GM08714 (cell line): ENCODE data around the gene DMRT2.

Experiments used
- H3K4me3 ChIP-seq: fragments of 200-500 bp; sonication (Bioruptor generic); 2 replicates; pipeline ENCODE4 v1.5.1; 2014; ENCODE audit warnings: mild to moderate bottlenecking, low read length, inconsistent platforms
- ZNF274 ChIP-seq: IDR thresholded peaks from 2 replicates; pipeline ENCODE4 v1.6.1; 2012; ENCODE audit warnings: mild to moderate bottlenecking, low read depth, low read length

The DMRT2 gene

GRCh38 chr9:1031951-1032601 lies 18.1 kb upstream of the DMRT2 start:
- H3K4me3 ChIP-seq: no peak overlapping the region
- no peak for TF ChIP-seq ZNF274

- H3K4me3 ChIP-seq: no peak overlapping the region
- TF ChIP-seq ZNF274: no peak
Observed at GRCh38 chr9:1034271-1034670, 15.9 kb upstream of the DMRT2 start.

- H3K4me3 ChIP-seq: no peak overlapping the region
- no peak for TF ChIP-seq ZNF274
Observed at GRCh38 chr9:1039589-1039988, 10.6 kb upstream of the DMRT2 start.

DNA sequence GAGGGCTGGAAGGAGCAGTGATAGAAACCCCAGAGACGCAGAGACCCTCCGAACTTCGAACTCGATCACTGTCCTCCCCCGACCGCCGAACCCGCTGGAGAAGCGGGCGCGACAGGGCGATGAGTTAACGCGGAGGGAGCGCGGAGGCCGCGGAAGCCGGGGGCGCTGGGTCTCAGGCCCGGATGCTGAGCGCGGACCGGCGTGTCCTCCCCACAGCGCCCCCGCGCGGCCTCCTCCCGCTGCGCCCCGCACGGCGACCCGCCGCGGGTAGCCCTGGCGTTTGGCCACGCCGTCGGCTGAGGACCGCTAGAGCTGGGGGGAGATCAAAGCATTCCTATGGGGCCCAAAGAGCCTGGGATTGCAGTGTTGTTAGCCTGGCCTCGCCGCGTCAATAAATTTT lies 7.7 kb upstream of the DMRT2 start:
- H3K4me3 ChIP-seq: no peak overlapping the region
- no peak for TF ChIP-seq ZNF274

GRCh38 chr9:1044643-1045042 lies 5.5 kb upstream of the DMRT2 start:
- H3K4me3 ChIP-seq: no peak overlapping the region
- TF ChIP-seq ZNF274: no peak

DNA sequence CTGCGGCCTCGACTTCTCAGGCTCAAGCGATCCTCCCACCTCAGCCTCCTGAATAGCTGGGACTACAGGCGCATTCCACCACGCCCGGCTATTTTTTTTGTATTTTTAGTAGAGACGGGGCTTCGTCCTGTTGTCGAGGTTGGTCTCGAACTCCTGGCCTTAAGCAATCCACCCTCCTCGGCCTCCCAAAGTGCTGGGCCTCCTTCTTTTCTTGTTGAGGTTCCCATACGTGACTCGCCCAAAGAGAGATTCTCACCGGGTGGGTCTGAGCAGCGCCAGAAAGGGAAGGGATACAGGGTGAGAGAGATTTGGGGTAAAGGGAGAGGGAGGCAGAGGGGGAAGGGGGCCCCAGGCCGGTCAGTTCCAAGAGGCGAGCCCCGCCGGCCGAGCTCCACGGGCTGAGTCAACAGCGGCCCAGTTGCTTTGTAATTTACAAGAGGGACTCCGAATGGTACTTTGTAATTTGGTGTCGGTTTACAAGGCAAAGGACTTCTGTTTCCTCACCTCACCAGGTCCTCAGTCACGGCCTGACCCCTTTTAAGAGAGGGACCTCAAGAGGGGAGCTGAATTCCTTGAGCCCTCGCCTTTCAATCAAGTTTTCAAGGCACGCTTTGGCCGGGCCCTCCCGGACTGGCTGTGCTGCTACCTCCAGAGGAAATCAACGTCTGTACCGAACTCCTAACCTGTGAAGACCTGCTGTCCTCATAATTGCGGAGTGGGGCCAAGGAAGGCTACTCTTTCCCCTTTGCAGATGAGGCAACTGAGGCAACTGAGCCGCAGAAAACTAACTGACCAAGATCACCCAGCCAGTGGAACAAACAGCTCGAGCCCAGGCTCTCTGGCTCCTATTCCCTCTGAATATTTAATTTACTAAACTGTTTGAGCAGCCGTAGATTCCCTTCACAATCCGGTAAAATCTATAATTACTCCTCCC lies 3.3 kb upstream of the DMRT2 start:
- no peak for TF ChIP-seq ZNF274
- H3K4me3 ChIP-seq: no peak overlapping the region; the same call in 1 of the 2 replicates

DNA sequence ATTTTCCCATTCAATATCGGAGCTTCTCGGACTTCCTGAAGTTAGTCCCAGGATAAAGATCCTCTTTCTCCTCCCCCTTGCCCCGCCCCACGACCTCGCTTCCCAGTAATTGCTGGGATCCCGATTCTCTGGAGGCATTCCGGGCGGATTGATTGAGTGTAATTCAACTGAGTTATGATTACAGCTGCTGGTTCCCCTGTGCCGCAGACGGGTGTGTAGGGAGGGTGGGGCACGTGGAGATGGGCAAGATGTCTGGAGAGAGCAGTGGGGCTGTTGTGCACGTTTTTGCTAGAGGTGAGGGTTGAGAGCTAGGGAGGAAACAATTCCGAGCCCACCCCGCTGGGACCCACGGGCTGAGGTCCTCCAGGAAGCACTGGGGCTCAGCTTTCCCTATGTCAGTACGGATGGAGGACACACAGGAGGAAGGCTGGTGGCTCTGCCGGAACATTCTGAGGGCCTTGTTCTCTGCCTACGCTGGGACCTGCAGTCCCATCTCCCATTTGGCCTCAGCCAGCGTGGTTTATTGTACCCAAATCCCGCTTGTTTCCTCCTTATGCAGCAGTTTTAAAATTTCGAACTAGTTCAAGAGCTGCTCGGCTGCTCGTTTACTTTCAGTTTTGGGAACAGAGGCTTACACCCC lies 2.4 kb upstream of the DMRT2 start:
- no peak for TF ChIP-seq ZNF274

GRCh38 chr9:1048231-1048619 lies 1.9 kb upstream of the DMRT2 start:
- no peak for TF ChIP-seq ZNF274
- H3K4me3 ChIP-seq: peak overlapping the region; percentile 53; the same call in 1 of the 2 replicates

More for the DNA sequence above, 2.4 kb upstream of the DMRT2 start:
- H3K4me3 ChIP-seq: peak overlapping the region; percentile 53; the same call in 1 of the 2 replicates

GRCh38 chr9:1048811-1049210 lies 1.3 kb upstream of the DMRT2 start:
- no peak overlapping the region for H3K4me3 ChIP-seq
- no peak for TF ChIP-seq ZNF274

DNA sequence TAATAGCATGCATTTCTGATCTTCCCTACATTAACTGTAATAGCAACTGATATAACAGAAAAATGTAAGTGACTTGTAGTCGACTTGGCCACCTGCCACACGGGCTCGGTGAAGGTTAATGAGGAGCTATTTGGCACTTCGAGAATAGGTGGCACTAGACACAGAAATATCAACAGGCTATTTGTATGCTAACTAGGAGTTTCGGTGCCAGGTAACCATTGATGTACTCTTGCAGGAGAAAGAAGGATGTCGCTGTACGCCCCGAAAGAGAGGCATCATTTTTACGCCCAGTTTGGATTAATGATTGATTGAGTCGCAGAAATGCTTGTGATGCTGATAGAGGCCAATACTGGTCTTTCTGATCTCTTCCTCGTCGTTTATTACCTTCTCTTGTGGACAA lies 516 bp upstream of the DMRT2 start:
- no peak overlapping the region for H3K4me3 ChIP-seq
- TF ChIP-seq ZNF274: no peak

DNA sequence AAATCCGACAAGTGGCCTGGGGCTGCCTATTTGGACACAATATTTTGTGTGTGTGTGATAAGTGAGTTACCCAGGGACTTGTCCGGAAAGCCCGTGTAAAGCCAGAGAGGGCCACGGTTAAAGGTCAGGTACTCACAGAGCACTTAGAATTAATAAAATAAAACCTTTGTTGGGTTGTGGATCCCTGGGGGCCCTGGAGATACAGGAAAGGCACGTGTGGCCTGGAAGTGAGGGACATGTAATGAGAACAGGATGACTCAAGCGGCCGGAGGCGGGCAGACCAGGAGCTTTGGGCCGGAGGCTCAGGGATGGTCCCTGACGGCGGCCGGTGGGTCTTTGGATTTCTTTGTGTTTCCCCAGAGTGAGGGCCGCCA lies 1.0 kb downstream of the DMRT2 start:
- H3K4me3 ChIP-seq: no peak overlapping the region

DNA sequence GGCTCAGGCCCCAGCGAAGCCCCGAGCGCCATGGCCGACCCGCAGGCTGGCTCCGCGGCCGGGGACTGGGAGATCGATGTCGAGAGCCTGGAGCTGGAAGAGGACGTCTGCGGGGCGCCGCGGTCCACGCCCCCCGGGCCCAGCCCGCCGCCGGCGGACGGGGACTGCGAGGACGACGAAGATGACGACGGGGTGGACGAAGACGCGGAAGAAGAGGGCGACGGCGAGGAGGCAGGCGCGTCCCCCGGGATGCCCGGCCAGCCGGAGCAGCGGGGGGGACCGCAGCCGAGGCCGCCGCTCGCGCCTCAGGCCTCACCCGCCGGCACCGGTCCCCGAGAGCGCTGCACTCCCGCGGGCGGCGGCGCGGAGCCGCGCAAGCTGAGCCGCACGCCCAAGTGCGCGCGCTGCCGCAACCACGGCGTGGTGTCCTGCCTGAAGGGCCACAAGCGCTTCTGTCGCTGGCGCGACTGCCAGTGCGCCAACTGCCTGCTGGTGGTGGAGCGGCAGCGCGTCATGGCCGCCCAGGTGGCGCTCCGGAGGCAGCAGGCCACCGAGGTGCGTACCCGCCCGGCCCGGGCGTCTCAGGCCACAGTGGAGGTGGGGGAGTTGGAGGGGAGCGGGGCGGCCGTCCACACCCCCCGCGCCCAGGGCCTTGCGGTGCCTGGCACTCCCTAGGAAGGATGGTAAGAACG lies 1.6 kb downstream of the DMRT2 start:
- no peak for TF ChIP-seq ZNF274
- H3K4me3 ChIP-seq: no peak overlapping the region

More for the DNA sequence above, 1.0 kb downstream of the DMRT2 start:
- TF ChIP-seq ZNF274: no peak

- TF ChIP-seq ZNF274: no peak
- no peak overlapping the region for H3K4me3 ChIP-seq
Observed at GRCh38 chr9:1052365-1053281, 2.5 kb downstream of the DMRT2 start.
